GM21737 (cell line): ENCODE results near the gene SPEM1.

Source experiments
- ATAC-seq: cut with Tn5 transposase; IDR thresholded peaks from one replicate; pipeline ENCODE4 v1.9.1; 2021; ENCODE audit warnings: mild to moderate bottlenecking, moderate library complexity; ENCODE audit not compliant: unreplicated experiment

Gene SPEM1, protein sequence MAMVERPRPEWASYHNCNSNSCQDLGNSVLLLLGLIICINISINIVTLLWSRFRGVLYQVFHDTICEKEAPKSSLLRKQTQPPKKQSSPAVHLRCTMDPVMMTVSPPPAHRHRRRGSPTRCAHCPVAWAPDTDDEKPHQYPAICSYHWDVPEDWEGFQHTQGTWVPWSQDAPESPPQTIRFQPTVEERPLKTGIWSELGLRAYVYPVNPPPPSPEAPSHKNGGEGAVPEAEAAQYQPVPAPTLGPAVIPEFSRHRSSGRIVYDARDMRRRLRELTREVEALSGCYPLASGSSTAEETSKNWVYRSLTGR

DNA sequence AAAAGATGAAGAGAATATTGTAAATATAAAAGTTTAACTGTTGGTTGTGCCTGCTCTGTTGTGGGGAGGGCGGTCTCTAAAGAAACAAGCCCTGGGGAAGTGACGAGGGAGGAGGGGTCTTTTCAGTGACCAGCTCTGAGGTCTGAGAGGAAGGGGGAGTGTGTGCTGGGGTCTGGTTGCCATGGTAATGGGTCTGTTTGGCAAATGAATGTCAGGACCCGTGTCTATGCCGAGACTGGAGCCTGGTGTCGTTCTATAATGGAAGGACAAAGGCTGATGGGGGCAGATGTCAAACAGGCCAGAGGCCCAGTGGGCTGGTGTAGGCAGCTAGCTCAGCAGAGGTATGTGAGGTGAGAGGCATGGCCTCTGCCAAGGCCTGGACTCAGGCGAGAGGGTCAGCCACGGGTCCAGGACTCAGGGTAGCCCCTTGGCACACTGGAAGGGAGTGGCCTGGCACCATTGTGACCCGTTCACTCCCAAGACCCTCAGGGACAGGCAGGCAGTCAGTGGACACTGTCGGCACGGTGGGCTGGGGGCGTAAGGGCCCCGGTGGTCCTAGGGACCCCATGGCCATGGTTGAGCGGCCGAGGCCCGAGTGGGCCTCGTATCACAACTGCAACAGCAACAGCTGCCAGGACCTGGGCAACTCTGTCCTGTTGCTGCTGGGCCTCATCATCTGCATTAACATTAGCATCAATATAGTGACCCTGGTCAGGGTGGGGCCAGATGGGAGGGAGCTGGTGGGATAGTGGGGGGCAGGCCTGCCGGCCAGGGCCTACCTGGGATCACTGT is at the start of gene SPEM1:
TSS of gene SPEM1 (plus strand) at position 506 of the 792 bp plus-strand sequence. CDS start at position 567, 61 bp downstream.
- no peak for ATAC-seq

DNA sequence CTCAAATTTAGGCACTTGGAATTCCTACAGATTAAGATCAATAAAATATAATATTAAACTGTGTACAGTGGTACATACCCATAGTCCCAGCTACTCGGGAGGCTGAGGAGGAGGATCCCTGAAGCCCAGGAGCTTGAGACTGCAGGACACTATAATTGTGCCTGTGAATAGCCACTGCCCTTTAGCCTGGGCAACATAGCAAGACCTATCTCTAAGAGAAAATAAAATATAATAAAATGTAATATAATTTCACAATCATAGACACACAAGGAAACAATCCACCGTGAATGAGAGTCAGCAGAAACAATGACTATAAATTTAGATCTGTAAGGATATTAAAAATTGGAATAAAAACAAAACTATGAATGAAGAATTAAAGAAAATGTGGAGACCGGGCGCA is 49.3 kb upstream of the SPEM1 start:
- ATAC-seq = no peak

DNA sequence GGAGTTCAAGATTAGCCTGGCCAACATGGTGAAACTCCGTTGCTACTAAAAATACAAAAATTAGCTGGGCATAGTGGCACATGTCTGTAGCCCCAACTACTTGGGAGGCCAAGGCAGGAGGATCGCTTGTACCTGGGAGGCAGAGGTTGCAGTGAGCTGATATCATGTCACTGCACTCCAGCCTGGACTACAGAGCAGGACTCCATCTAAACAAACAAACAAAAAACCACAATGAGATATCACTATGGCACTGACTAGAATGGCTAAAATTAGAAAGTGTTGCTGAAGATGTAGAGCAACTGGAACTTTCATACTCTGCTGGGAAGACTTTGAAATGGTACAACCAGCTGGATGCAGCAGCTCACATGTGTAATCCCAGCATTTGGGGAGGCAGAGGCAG is 45.8 kb upstream of the SPEM1 start:
- ATAC-seq = no peak

DNA sequence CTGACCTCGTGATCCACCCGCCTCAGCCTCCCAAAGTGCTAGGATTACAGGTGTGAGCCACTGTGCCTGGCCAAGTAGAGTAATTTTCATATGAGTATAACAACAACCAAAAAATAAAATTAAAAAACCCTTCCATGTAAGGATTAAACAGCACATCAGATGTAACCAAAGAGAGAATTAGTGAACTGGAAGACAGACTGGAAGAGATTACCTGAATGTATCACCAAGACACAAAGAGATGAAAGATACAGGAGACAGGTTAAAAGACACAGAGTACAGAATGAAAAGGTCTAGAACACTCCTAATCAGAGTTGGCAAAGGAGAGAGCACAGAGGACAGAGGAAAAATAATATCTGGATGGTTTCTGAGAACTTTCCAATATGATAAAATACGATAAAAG is 41.0 kb upstream of the SPEM1 start:
- no peak for ATAC-seq

DNA sequence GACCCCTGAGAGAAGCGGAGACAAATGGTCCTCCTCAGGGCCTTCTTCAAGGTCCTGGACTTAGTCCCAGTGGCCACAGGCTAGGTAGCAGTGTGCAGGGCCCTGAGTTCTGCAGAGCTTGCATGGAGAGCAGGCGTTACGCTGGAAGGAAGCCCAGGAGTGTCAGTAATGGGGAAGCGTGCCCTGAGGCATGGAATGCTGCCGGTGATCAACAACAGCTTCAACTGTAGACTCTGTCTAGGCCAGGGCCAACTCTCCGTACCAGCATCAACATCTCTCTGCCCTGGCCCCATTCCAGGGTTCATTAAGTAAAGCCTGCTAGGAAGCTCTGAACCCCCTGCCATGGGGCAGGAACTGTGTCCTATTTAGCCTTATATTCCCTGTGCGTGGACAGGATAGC is 39.8 kb upstream of the SPEM1 start:
- no peak for ATAC-seq

DNA sequence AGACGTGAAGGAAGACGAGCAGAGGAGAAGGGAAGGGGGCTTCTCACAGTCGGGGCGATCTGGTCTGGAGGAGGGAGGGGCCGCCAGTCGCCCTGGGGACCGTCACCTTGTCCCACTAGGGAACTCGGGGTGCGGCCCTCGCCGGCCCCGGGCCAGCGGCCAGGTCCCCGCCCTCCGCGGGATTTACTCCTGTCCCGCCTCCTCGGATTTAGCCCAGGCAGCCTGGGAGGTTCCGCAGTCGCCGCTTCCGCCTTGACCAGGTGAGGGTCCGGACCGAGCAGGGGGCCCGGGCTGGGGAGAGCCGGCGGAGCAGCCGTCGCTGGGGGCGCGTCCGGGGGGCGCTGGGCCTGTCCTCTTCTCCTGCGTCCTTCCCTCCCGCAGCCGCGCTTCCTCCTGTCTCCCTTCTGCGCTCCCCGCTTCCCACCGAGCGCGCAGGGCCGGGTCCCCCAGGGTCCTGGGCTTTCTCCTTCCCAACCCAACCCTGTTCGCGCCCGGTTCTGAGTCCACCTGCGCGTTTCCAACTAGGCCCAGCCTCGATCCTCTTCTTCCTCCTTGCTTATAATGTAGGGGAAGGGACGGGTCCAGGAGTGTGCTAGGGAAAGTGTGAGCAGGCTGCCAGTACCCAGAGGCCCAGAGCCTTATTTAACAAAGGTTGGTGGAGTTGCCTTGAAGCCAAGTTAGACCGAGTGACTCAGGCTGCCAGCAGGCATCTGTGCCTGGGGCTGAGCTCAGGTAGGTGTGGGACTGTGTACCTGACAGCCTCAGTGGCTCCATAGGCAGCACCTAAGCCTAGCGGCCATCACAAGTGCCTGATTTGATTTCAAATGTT is 39.1 kb upstream of the SPEM1 start, which contains the start of gene TNK1:
TSS of gene TNK1 (plus strand) at position 235 of the 829 bp plus-strand sequence. CDS start 1,838 bp downstream, outside the sequence.
- no peak for ATAC-seq

DNA sequence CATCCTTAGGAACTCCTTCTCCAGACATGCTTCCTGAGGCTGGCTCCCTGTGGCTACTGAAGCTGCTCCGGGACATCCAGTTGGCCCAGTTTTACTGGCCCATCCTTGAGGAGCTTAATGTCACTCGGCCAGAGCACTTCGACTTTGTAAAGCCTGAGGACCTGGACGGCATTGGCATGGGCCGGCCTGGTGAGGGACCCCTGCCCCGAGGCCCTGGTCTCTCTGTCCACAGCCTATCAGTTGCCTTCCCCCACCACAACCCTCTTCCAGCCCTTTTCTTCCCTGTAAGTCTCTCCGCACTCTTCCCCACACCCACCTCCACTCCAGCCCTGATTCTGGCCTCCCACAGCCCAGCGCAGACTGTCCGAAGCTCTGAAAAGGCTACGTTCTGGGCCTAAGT is 37.2 kb upstream of the SPEM1 start:
- no peak for ATAC-seq

DNA sequence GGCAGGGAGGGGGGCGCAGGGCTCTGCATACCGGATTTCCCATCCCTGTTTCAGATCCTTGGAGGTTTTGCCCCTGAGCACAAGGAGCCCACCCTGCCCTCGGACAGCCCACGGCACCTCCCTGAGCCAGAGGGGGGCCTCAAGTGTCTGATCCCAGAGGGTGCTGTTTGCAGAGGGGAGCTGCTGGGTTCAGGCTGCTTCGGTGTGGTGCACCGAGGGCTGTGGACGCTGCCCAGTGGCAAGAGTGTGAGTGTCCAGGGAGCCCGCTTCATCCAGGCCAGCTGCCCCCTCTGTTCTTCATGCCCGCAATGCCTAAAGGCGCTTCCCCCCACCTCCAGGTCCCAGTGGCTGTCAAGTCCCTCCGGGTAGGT is 36.8 kb upstream of the SPEM1 start:
- no peak for ATAC-seq

DNA sequence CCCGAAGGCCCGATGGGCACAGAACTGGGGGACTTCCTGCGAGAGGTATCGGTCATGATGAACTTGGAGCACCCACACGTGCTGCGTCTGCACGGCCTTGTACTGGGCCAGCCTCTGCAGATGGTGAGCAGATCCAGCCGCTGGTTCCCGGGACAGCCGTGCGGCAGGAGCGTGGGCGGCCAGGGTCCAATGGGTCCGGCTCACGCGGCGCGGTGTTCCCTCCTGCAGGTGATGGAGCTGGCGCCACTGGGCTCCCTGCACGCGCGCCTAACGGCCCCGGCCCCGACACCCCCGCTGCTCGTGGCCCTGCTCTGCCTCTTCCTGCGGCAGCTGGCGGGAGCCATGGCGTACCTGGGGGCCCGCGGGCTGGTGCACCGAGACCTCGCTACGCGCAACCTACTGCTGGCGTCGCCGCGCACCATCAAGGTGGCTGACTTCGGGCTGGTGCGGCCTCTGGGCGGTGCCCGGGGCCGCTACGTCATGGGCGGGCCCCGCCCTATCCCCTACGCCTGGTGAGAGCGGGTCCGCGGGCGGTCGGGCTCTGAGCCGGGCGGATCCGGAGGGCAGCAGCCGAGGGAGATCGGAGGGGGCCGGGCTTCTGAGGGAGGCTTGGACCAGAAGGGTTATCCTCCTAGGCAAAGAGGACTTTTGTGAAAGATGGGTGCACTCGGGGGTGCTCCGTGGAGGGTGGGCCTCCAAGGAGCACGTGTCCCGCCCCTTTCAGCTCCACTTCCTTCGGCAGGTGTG is 36.2 kb upstream of the SPEM1 start:
- ATAC-seq = no peak

DNA sequence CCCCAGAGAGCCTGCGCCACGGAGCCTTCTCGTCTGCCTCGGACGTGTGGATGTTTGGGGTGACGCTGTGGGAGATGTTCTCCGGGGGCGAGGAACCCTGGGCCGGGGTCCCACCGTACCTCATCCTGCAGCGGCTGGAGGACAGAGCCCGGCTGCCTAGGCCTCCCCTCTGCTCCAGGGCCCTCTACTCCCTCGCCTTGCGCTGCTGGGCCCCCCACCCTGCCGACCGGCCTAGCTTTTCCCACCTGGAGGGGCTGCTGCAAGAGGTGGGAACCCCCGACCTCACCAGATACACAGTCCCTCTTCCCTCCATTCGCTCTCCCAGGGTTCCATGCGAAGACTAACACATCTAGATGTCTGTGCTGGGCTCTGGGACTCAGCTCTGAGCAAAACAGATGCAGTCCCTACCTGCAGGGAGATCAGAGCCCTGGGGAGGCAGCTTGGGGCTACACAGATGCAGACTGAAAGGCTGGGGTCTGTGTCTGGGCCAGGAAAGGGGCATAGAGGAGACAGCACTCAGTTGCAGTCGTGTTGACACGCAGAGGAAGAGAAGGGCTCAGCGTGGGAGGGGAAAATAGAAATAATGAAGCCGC is 35.5 kb upstream of the SPEM1 start:
- no peak for ATAC-seq

DNA sequence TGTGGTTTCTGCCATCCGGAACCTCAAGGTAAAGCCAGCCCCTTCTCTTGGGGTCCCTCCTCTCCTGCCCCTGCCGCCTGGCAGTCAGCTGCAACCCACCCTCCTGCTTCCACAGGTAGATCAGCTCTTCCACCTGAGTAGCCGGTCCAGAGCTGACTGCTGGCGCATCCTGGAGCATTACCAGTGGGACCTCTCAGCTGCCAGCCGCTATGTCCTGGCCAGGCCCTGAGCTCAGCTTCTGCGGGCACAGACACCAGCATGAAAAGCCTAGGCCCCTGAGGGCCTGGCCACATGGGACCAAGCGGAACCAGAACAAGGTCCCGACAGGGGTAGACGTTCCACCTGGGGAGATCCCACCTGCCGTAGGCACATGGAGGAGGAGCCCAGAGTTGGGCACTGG is 31.3 kb upstream of the SPEM1 start:
- ATAC-seq = no peak

DNA sequence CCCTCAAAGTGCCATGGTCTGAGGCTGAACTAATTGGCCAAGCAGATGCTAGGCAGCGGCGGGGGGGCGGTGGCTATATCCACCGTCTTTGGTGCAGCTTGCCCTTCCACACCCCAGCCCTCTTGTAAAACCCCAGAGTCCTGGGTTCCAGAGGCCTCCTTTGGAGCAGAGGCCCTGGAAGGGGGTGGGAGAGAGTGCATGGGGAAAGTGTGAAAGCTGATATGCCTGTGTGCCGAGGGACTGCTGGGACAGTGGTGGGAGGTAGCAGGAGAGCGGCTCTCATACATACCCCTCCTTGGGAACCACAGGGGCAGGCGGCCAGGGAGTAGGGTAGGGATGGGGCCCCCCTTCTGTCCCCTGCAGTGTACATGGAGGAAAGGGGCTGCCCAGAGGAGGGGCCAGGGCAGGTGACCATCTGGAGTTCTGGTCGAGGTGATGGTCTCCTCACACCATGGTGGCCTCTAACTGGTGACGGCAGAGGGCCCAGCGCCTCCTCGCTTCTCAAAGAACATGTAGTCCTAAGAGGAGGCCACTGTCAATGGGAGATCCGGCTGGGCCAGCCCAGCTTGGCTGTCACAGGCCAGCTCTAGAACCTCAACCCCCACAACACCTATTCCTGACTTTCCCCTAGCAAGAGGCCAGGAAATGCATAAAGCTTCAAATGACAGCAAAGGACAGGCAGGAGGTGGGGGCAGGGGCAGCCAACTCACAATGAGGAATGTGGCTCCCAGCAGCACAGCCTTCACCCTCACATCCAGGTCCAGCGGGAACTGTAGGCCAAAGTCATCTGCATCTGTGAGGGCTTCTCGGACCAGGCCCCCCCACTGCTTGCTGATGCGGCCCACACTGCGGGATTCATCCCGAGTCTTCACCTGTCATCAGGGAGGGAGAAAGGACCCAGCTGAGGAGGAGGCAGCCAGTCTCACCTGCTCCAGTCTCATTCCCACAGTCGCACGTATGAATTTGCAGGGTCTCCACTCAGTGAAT is 29.9 kb upstream of the SPEM1 start:
- no peak for ATAC-seq

DNA sequence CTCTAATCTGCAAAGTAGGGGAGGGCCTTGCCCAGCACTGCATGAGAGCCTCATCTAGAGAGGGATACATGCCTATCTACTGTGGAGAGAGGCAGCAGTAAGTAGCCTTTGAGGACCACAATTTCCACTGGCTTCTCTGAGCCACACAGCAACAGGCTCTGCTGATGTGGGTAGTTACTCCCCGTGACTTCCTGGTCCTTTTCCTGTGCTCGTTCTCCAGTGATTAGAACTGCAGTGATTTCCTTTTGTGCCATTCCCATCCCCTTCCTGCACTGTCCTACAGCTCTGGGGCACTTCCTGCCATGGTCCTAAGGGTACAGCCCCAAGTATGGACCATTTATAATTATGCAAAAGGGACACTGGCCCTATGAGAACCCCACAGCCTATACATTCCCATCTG is 28.8 kb upstream of the SPEM1 start:
- no peak for ATAC-seq

DNA sequence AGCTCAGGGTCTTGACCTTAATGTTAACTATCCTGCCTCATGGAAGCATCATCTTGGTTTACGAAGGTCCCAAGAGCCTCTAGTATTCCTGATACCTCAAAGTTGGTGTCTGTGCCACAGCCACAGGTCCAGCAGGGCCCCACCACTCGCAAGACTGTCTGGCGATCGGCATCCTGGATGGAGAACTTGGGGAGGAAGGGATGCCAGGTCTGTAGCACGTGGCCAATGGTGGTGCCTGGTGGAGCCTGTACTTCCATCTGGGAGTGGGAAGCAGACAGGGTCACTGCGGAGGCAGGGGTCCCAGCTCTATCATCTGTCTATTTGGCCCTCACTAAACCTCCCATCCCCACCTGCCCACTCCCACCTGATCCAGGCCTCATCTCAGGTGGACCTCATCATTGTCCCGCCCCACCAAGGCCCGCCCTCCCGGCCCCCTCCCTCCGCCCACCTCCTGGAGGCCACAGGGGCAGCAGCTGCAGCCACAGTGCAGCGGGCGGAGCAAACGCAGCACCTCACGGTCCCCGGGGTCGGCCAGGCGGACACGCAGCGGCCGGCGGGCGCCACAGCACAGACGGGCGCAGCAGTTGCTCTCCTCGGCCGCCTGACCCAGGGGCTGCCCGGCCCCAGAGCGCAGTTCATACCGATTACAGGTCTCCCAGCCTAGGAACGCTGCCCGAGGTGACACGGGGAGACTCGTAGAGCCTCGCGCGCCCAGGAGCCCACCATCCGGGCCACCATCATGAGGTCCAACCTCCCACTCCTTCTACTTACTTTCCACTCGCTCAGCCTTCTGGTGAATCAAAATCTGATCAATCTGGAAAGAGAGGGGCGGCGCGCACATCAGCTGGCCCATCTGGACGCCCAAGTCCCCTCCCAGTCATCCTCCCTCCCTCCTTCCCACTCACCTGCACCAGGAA is 27.2 kb upstream of the SPEM1 start:
- ATAC-seq = no peak

DNA sequence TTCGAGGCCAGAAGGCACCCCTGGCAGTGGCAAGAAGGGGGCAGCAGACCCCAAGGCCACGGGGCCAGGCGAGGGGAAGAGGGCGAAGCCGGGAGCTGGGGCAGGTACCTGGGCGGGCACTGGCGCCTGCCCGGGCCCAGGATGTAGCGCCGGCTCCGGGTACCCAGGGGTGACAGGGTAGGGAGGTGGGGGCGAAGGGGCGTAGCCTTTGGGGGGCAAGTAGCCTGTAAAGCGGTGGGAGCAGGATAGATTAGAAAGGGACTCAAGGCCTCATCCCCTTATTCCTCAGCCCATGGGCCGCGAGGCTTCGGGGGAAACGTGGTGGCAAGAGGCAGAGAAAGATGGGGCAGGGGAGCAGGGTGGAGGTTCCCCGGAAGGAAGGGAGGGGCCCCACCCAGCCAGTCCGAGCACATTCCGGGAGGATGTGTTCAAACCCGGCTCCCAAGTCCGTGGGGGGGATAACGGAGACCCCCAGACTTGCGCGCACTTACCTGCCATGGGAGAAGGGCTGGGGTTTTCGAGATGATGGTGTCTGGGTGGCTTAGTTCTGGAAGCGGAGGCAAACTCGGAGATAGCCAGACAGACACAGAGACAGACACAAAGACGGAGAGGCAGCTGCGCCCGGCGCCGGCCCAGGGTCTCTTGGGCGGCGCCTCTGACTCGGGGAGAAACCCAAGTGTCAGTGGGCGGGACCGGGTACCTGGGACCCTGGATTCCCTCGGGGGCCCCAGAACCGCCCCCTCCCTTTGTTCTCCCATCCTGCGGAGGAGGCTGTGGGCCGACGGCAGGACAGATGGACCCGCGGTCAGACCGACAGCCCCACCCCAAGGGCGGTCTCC is 26.3 kb upstream of the SPEM1 start:
- ATAC-seq = peak; percentile 51

DNA sequence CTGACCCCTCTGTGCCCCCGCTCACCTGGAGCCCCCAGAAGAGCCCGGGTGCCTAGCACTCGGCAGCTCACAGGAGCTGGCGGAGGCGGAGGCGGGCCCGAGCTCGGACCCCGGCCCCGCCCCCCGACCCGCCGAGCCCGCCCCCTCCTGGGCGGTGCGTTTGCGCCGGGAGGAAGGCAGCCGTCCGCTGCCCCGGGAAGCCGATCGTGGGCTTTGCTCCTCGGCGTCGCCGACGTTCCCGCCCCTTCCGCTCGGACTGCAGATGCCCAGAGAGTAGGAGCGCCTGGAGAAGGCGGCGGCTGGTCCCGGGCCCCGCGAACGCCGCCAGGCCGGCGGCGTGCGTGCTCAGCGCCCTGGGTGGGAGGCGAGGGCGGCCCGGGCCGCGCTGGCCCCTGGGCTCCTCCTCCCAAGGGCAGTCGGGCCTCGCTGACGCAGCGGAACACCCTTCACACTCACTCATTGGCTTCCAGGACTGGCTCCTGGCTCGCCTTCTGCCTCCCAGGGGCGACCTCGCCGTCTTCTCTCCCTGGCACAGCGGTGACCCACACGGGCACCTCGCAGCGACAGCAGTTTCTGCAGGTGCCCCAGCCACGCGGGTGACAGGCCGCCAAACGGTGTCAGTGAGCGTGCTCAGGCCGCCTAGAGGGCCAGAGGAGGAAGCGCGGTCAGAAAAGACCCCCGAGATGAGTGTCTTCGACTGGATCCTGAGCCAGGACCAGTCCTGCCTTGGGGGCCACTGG is 25.5 kb upstream of the SPEM1 start, which contains the start of gene PLSCR3:
TSS of gene PLSCR3 (minus strand) at position 74 of the 740 bp plus-strand sequence. CDS start 415 bp downstream, outside the sequence.
- peak; percentile 69 for ATAC-seq
